H1 (cell line): ENCODE measurements around the gene DRP2. TPM values are rescaled to one million over a fixed set of nuclear protein-coding genes. Genes with fewer than 3 reads are reported as not detected.

Experiments used
- CTCF ChIA-PET: fragments of 300-600 bp; sonication (Branson Sonifier 250); formaldehyde crosslinking; loops from one replicate; lab custom pipeline; 2021; ENCODE audit not compliant: partially characterized antibody; lab: Charles Lee
- POLR2A ChIA-PET: fragments of 300-600 bp; sonication (Branson Sonifier 250); formaldehyde crosslinking; loops from one replicate; lab custom pipeline; 2021; ENCODE audit warnings: inconsistent platforms; ENCODE audit not compliant: partially characterized antibody; lab: Charles Lee
- DNase-seq, 2 experiments: peaks; one replicate each; pipeline versions ENCODE4 v3.0.0 to v3.0.0-alpha.2; 2010 to 2022; ENCODE audit warnings: low spot score in 2 of 2, low read depth in 1 of 2, mixed read lengths in 1 of 2
- FAIRE-seq: peaks from 2 replicates; lab custom pipeline; 2011; peaks lifted over from hg19 to GRCh38; lab: Jason Lieb, UNC
- H2AFZ ChIP-seq: 2 replicates; pipeline ENCODE4 v1.8.1; 2012; ENCODE audit warnings: low read length, inconsistent platforms
- H2AK5ac ChIP-seq: 2 replicates; pipeline ENCODE4 v1.6.1; 2013; ENCODE audit warnings: low read depth, low read length
- H2BK120ac ChIP-seq: replicated peaks from 2 replicates; pipeline ENCODE3; 2013; ENCODE audit warnings: low read depth, low read length, inconsistent platforms
- H2BK12ac ChIP-seq: 2 replicates; pipeline ENCODE4 v1.6.1; 2013; ENCODE audit warnings: low read depth, low read length
- H2BK15ac ChIP-seq: 2 replicates; pipeline ENCODE4 v1.6.1; 2013; ENCODE audit warnings: low read length
- H2BK20ac ChIP-seq: 2 replicates; pipeline ENCODE4 v1.6.1; 2013; ENCODE audit warnings: low read length
- H2BK5ac ChIP-seq: 2 replicates; pipeline ENCODE4 v1.6.1; 2013; ENCODE audit warnings: low read depth, low read length
- H3K14ac ChIP-seq: 2 replicates; pipeline ENCODE4 v1.6.1; 2013; ENCODE audit warnings: inconsistent platforms; ENCODE audit not compliant: insufficient read length
- H3K18ac ChIP-seq: 2 replicates; pipeline ENCODE4 v1.6.1; 2013; ENCODE audit warnings: low read length; ENCODE audit errors: extremely low read depth
- H3K23ac ChIP-seq: 2 replicates; pipeline ENCODE4 v1.6.1; 2013; ENCODE audit warnings: inconsistent platforms; ENCODE audit not compliant: insufficient read length
- H3K23me2 ChIP-seq: 2 replicates; pipeline ENCODE4 v1.6.1; 2013; ENCODE audit warnings: low read depth, low read length
- H3K27ac ChIP-seq: 2 replicates; pipeline ENCODE4 v1.6.1; 2011; ENCODE audit warnings: low read depth, low read length, inconsistent platforms
- H3K27me3 ChIP-seq, 4 experiments: replicated peaks in 1 of 4; 1 replicate in 1 of 4; 2 replicates in 3 of 4; pipeline versions ENCODE4 v1.6.1 to v1.8.1; 2011 to 2013; ENCODE audit warnings: low read length in 3 of 4, mild to moderate bottlenecking in 3 of 4, inconsistent platforms in 2 of 4, mixed read lengths in 2 of 4, moderate library complexity in 1 of 4; ENCODE audit not compliant: control insufficient read depth in 3 of 4, insufficient read depth in 3 of 4; ENCODE audit errors: extremely low read depth in 1 of 4
- H3K36me3 ChIP-seq, 4 experiments: 2 replicates each; pipeline versions ENCODE4 v1.6.1 to v1.8.1; 2011 to 2013; ENCODE audit warnings: mild to moderate bottlenecking in 4 of 4, low read length in 3 of 4, moderate library complexity in 2 of 4, control low read depth in 1 of 4, inconsistent platforms in 1 of 4; ENCODE audit not compliant: insufficient read depth in 4 of 4, control insufficient read depth in 2 of 4
- H3K4ac ChIP-seq: replicated peaks from 2 replicates; pipeline ENCODE3; 2013; ENCODE audit warnings: low read length, low read depth, mixed read lengths, inconsistent platforms; ENCODE audit not compliant: insufficient read length
- H3K4me1 ChIP-seq, 4 experiments: replicated peaks in 1 of 4; 1 replicate in 1 of 4; 2 replicates in 3 of 4; pipeline versions ENCODE4 v1.6.1 to v1.8.1; 2011 to 2013; ENCODE audit warnings: low read length in 3 of 4, inconsistent platforms in 2 of 4, mixed read lengths in 1 of 4; ENCODE audit not compliant: insufficient read depth in 4 of 4, control insufficient read depth in 3 of 4
- H3K4me2 ChIP-seq, 2 experiments: 2 replicates each; pipeline versions ENCODE4 v1.6.1 to v1.8.1; 2011 to 2013; ENCODE audit warnings: low read depth in 2 of 2, low read length in 2 of 2, control low read depth in 1 of 2, inconsistent platforms in 1 of 2, mild to moderate bottlenecking in 1 of 2; ENCODE audit not compliant: insufficient read depth in 1 of 2
- H3K4me3 ChIP-seq, 4 experiments: fragments of 200-600, 300-600 bp in 1 of 4; sonication (generic), shearing (Covaris generic), sonication (Bioruptor Twin) in 1 of 4; 2 replicates each; pipeline versions ENCODE4 v1.5.1 to v1.8.1; 2011 to 2016; ENCODE audit warnings: low read length in 4 of 4, low read depth in 3 of 4, control low read depth in 2 of 4, inconsistent platforms in 2 of 4, mild to moderate bottlenecking in 2 of 4, mixed read lengths in 1 of 4, moderate library complexity in 1 of 4; ENCODE audit not compliant: insufficient read depth in 2 of 4; ENCODE audit errors: extremely low read depth in 1 of 4
- H3K56ac ChIP-seq: replicated peaks from 2 replicates; pipeline ENCODE3; 2013; ENCODE audit warnings: low read depth, mild to moderate bottlenecking, mixed read lengths, low read length, inconsistent platforms; ENCODE audit not compliant: insufficient read length
- H3K79me1 ChIP-seq: 2 replicates; pipeline ENCODE4 v1.6.1; 2013; ENCODE audit warnings: low read depth, low read length, control low read depth
- H3K79me2 ChIP-seq, 2 experiments: 2 replicates each; pipeline versions ENCODE4 v1.6.1 to v1.8.1; 2012 to 2013; ENCODE audit warnings: low read length in 2 of 2, mild to moderate bottlenecking in 2 of 2, inconsistent platforms in 1 of 2; ENCODE audit not compliant: insufficient read depth in 2 of 2, control insufficient read depth in 1 of 2
- H3K9ac ChIP-seq, 4 experiments: replicated peaks in 1 of 4; 1 replicate in 1 of 4; 2 replicates in 3 of 4; pipeline versions ENCODE4 v1.6.1 to v1.8.1; 2011 to 2013; ENCODE audit warnings: low read depth in 3 of 4, low read length in 3 of 4, control low read depth in 2 of 4, mild to moderate bottlenecking in 2 of 4, moderate library complexity in 2 of 4, inconsistent platforms in 1 of 4; ENCODE audit errors: extremely low read depth in 1 of 4
- H3K9me3 ChIP-seq, 2 experiments: 2 replicates each; pipeline versions ENCODE4 v1.6.1 to v1.8.1; 2012 to 2013; ENCODE audit warnings: mild to moderate bottlenecking in 2 of 2, moderate library complexity in 2 of 2, control low read depth in 1 of 2, inconsistent platforms in 1 of 2, low read depth in 1 of 2, low read length in 1 of 2, mixed read lengths in 1 of 2; ENCODE audit not compliant: insufficient read depth in 2 of 2
- H4K20me1 ChIP-seq, 2 experiments: replicated peaks in 1 of 2; 2 replicates each; pipeline versions ENCODE3 to v1.8.1; 2011 to 2013; ENCODE audit warnings: inconsistent platforms in 2 of 2, low read length in 2 of 2, mild to moderate bottlenecking in 1 of 2; ENCODE audit not compliant: insufficient read depth in 2 of 2, control insufficient read depth in 1 of 2
- H4K5ac ChIP-seq: 2 replicates; pipeline ENCODE4 v1.6.1; 2013; ENCODE audit warnings: low read length, low read depth, mixed read lengths, inconsistent platforms; ENCODE audit not compliant: insufficient read length
- H4K8ac ChIP-seq: 2 replicates; pipeline ENCODE4 v1.8.0; 2013; ENCODE audit warnings: mild to moderate bottlenecking, moderate library complexity, low read length, inconsistent platforms; ENCODE audit not compliant: insufficient read depth; ENCODE audit errors: extremely low read depth
- H4K91ac ChIP-seq: replicated peaks from 2 replicates; pipeline ENCODE3; 2013; ENCODE audit warnings: low read length, mixed read lengths, inconsistent platforms; ENCODE audit not compliant: insufficient read length
- CEBPB ChIP-seq: IDR thresholded peaks from 2 replicates; pipeline ENCODE4 v1.6.1; 2012; ENCODE audit warnings: low read depth, low read length
- CHD1 ChIP-seq: IDR thresholded peaks from 2 replicates; pipeline ENCODE4 v1.6.1; 2012; ENCODE audit warnings: low read depth, low read length, improper control_type of control experiment
- GTF2F1 ChIP-seq: IDR thresholded peaks from 2 replicates; pipeline ENCODE4 v1.6.1; 2012; ENCODE audit warnings: low read depth, low read length, improper control_type of control experiment, borderline replicate concordance
- NANOG ChIP-seq: IDR thresholded peaks from 2 replicates; pipeline ENCODE4 v1.6.1; 2011; ENCODE audit warnings: low read length, low read depth, mild to moderate bottlenecking, inconsistent platforms; ENCODE audit not compliant: insufficient read depth, poor library complexity, severe bottlenecking
- RFX5 ChIP-seq: IDR thresholded peaks from 2 replicates; pipeline ENCODE4 v1.6.1; 2011; ENCODE audit warnings: low read depth, low read length, improper control_type of control experiment, borderline replicate concordance
- TCF12 ChIP-seq: IDR thresholded peaks from 2 replicates; pipeline ENCODE4 v1.6.1; 2011; ENCODE audit warnings: low read depth, mild to moderate bottlenecking, low read length
- WGBS, 2 experiments: shearing (Covaris generic) in 1 of 2; methylation state at CpG; one replicate each; pipeline versions ENCODE4 v1.1.6 to v1.1.7; 2013 to 2015; ENCODE audit warnings: low lambda C conversion rate in 2 of 2, mixed read lengths in 2 of 2, inconsistent platforms in 1 of 2, low coverage in 1 of 2, missing lambda C conversion rate in 1 of 2; ENCODE audit not compliant: insufficient replicate concordance in 2 of 2, insufficient coverage in 1 of 2, insufficient read length in 1 of 2; ENCODE audit errors: extremely low coverage in 1 of 2, missing lambda C conversion rate in 1 of 2; 5-methylcytosine and 5-hydroxymethylcytosine counted together
- polyA plus RNA-seq, 7 experiments: library from polyadenylated mRNA; depleted of rRNA in 3 of 7; stranded (reverse) in 5 of 7; unstranded in 2 of 7; fragments of >200 nt in 5 of 7; fragments of 200-250 nt in 2 of 7; gene quantifications; 1 replicate in 5 of 7; 2 replicates in 1 of 7; 4 replicates in 1 of 7; pipeline versions ENCODE4 v1.2.1 to v1.2.3, GENCODE V29; 2011 to 2013; ENCODE audit warnings: missing spikeins in 2 of 7, mixed read lengths in 2 of 7
- total RNA-seq: library from RNA; stranded (reverse); fragmentation: NEBNext Ultra II Directional; extraction: Animal tissue kit (Norgen Biotek cat#: 25700); gene quantifications from 2 replicates; pipeline ENCODE4 v1.2.1, GENCODE V29; 2021
- TF ChIP-seq, protein P1 (sequence below): IDR thresholded peaks from 2 replicates; pipeline ENCODE4 v1.6.1; 2011; ENCODE audit warnings: low read depth, mild to moderate bottlenecking, low read length; ENCODE audit not compliant: insufficient read depth
- TF ChIP-seq, protein P2 (sequence below): IDR thresholded peaks from 2 replicates; pipeline ENCODE4 v1.6.1; 2012; ENCODE audit warnings: low read length, inconsistent platforms
- TF ChIP-seq, protein P3 (sequence below), 3 experiments: IDR thresholded peaks; 1 replicate in 2 of 3; 2 replicates in 1 of 3; pipeline versions ENCODE4 v1.5.1 to v1.6.1; 2011; ENCODE audit warnings: low read length in 3 of 3, mild to moderate bottlenecking in 3 of 3, inconsistent platforms in 2 of 3, low read depth in 1 of 3, moderate library complexity in 1 of 3; ENCODE audit not compliant: insufficient read depth in 1 of 3; ENCODE audit errors: control extremely low read depth in 1 of 3

DRP2 gene
- total and polyA plus RNA-seq, 2 of the 8 experiments (the other 6 are each of a cell fraction or from before 2014, with no cell fraction given) = 0.18 to 0.20 TPM

DNA sequence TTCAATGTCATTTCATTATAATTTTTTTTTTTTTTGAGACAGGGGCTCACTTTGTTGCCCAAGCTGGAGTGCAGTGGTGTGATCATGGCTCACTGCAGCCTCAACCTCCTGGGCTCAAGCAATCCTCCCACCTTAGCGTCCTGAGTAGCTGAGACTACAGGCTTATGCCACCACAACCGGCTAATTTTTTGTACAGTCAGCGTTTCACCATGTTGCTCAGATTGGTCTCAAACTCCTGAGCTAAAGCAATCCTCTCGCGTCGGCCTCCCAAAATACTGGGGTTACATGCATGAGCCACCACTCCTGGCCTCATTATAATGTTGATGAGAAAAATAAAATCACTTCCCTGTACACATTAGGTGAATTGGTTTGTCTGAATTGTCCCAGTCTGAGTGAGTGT lies 54.6 kb downstream of the DRP2 start:
- Histone ChIP-seq H2BK120ac (no peak overlapping the region), H3K56ac (no peak overlapping the region), H3K79me1 (no peaks in the 10 kb centered on the region), H3K27me3 (no peaks in the 10 kb centered on the region), H2BK12ac (no peak overlapping the region), H3K36me3 (no peaks in the 10 kb centered on the region), H2AFZ (no peak overlapping the region), H2BK20ac (no peak overlapping the region), H3K4me2 (no peak overlapping the region), H3K9ac (no peak overlapping the region), H3K4me3 (no peak overlapping the region), H3K23ac (no peak overlapping the region), H3K27ac (no peak overlapping the region), H2AK5ac (no peak overlapping the region), H3K79me2 (no peaks in the 10 kb centered on the region), H4K8ac (no peak overlapping the region), H3K23me2 (no peaks in the 10 kb centered on the region), H4K5ac (no peak overlapping the region), H3K4me1 (no peaks in the 10 kb centered on the region), H4K20me1 (no peaks in the 10 kb centered on the region), H2BK5ac (no peak overlapping the region), H4K91ac (no peak overlapping the region), H3K18ac (no peak overlapping the region), H3K4ac (no peak overlapping the region), H2BK15ac (no peak overlapping the region), H3K14ac (no peak overlapping the region), H3K9me3 (no peaks in the 10 kb centered on the region)
- DNase-seq = no peak
- 84% methylated on average over 6 of the region's 6 CpGs; no CpG with 5 or more reads in 1 of the 2 experiments for WGBS, 2 experiments
- ChIA-PET POLR2A (interaction anchor here (0.7 kb wide), 1 partner anchor 365 kb away, joined by 4 read pairs; no protein-coding TSS in a partner anchor), CTCF (interaction anchor here (0.7 to 1.3 kb wide), 4 partner anchors 10 to 409 kb away, joined by 3 to 4 read pairs (median 4); no protein-coding TSS in a partner anchor)
- FAIRE-seq = no peak
- TF ChIP-seq NANOG (no peak), RFX5 (no peak), CHD1 (no peak), GTF2F1 (no peak), TCF12 (no peak), CEBPB (no peak)
- TF ChIP-seq, protein P1, sequence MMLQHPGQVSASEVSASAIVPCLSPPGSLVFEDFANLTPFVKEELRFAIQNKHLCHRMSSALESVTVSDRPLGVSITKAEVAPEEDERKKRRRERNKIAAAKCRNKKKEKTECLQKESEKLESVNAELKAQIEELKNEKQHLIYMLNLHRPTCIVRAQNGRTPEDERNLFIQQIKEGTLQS = no peak
- TF ChIP-seq, protein P2, sequence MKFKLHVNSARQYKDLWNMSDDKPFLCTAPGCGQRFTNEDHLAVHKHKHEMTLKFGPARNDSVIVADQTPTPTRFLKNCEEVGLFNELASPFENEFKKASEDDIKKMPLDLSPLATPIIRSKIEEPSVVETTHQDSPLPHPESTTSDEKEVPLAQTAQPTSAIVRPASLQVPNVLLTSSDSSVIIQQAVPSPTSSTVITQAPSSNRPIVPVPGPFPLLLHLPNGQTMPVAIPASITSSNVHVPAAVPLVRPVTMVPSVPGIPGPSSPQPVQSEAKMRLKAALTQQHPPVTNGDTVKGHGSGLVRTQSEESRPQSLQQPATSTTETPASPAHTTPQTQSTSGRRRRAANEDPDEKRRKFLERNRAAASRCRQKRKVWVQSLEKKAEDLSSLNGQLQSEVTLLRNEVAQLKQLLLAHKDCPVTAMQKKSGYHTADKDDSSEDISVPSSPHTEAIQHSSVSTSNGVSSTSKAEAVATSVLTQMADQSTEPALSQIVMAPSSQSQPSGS = no peak
- TF ChIP-seq, protein P3, sequence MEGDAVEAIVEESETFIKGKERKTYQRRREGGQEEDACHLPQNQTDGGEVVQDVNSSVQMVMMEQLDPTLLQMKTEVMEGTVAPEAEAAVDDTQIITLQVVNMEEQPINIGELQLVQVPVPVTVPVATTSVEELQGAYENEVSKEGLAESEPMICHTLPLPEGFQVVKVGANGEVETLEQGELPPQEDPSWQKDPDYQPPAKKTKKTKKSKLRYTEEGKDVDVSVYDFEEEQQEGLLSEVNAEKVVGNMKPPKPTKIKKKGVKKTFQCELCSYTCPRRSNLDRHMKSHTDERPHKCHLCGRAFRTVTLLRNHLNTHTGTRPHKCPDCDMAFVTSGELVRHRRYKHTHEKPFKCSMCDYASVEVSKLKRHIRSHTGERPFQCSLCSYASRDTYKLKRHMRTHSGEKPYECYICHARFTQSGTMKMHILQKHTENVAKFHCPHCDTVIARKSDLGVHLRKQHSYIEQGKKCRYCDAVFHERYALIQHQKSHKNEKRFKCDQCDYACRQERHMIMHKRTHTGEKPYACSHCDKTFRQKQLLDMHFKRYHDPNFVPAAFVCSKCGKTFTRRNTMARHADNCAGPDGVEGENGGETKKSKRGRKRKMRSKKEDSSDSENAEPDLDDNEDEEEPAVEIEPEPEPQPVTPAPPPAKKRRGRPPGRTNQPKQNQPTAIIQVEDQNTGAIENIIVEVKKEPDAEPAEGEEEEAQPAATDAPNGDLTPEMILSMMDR (IDR thresholded peaks at IDR 0.05; ENCODE audit: control extremely low read depth in 1 of 3, insufficient read depth in 1 of 3, low read depth in 1 of 3, low read length in 3 of 3) = no peak
